UCSD-AML1 (cell line): ENCODE results near the gene KRT37.

Source experiments
- DNase-seq: peaks from one replicate; lab custom pipeline; 2025; ENCODE audit not compliant: unreplicated experiment; lab: John Stamatoyannopoulos, UW

The KRT37 gene

GRCh38 chr17:41377546-41377945 is 46.8 kb downstream of the KRT37 start:
- DNase-seq: no peak
